SK-N-SH treated with all-trans-retinoic acid at 6 μM for 48 hours (cell line): ENCODE measurements around the gene OSGEP.
A peak's percentile ranks its signal among the peaks of the same experiment; 100 is the strongest.

Source experiments
- ATAC-seq: fragments of 200-7000 bp; cut with Tn5 transposase; 3 replicates; pipeline ENCODE4 v1.9.1; 2020; ENCODE audit warnings: mild to moderate bottlenecking, moderate library complexity
- ARNTL ChIP-seq: fragments of 450-650 bp; formaldehyde crosslinking; IDR thresholded peaks from 2 replicates; pipeline ENCODE4 v1.5.0; 2020; ENCODE audit warnings: low read depth, mild to moderate bottlenecking, moderate library complexity, borderline replicate concordance
- BACH2 ChIP-seq: fragments of 250-450 bp; sonication (Bioruptor Pico); IDR thresholded peaks from 2 replicates; pipeline ENCODE4 v1.9.0; 2021; ENCODE audit warnings: mild to moderate bottlenecking, borderline replicate concordance
- CREB5 ChIP-seq: fragments of 250-450 bp; sonication (Bioruptor Pico); IDR thresholded peaks from 2 replicates; pipeline ENCODE4 v1.5.1; 2020; ENCODE audit warnings: low read depth, mild to moderate bottlenecking, moderate library complexity
- CSDC2 ChIP-seq: fragments of 250-450 bp; sonication (Bioruptor Pico); IDR thresholded peaks from 2 replicates; pipeline ENCODE4 v1.5.0; 2020; ENCODE audit warnings: mild to moderate bottlenecking, moderate library complexity
- CSRNP3 ChIP-seq: fragments of 250-450 bp; sonication (Bioruptor Pico); IDR thresholded peaks from 2 replicates; pipeline ENCODE4 v1.5.1; 2021; ENCODE audit warnings: mild to moderate bottlenecking, moderate library complexity
- ESRRG ChIP-seq: fragments of 250-450 bp; sonication (Bioruptor Pico); IDR thresholded peaks from 2 replicates; pipeline ENCODE4 v1.6.1; 2021; ENCODE audit warnings: mild to moderate bottlenecking
- GLIS3 ChIP-seq: fragments of 250-450 bp; sonication (Bioruptor Pico); IDR thresholded peaks from 2 replicates; pipeline ENCODE4 v1.5.0; 2020; ENCODE audit warnings: mild to moderate bottlenecking, moderate library complexity
- ISL1 ChIP-seq: fragments of 250-450 bp; sonication (Bioruptor Pico); IDR thresholded peaks from 2 replicates; pipeline ENCODE4 v2.1.2; 2022; ENCODE audit warnings: mild to moderate bottlenecking, moderate library complexity
- PATZ1 ChIP-seq: fragments of 250-450 bp; sonication (Bioruptor Pico); IDR thresholded peaks from 2 replicates; pipeline ENCODE4 v1.8.0; 2020; ENCODE audit warnings: mild to moderate bottlenecking, moderate library complexity, borderline replicate concordance
- POU6F1 ChIP-seq: fragments of 250-450 bp; sonication (Bioruptor Pico); IDR thresholded peaks from 2 replicates; pipeline ENCODE4 v1.8.0; 2021; ENCODE audit warnings: low read depth, mild to moderate bottlenecking, moderate library complexity, borderline replicate concordance
- PPARA ChIP-seq: fragments of 250-450 bp; sonication (Bioruptor Pico); IDR thresholded peaks from 2 replicates; pipeline ENCODE4 v1.5.0; 2020; ENCODE audit warnings: mild to moderate bottlenecking, borderline replicate concordance
- RARB ChIP-seq: fragments of 250-450 bp; sonication (Bioruptor Pico); IDR thresholded peaks from 2 replicates; pipeline ENCODE4 v1.8.0; 2021; ENCODE audit warnings: mild to moderate bottlenecking, moderate library complexity
- SNAI2 ChIP-seq: fragments of 250-450 bp; sonication (Bioruptor Pico); IDR thresholded peaks from 2 replicates; pipeline ENCODE4 v1.5.0; 2020; ENCODE audit warnings: mild to moderate bottlenecking, moderate library complexity
- TCF4 ChIP-seq: fragments of 250-450 bp; sonication (Bioruptor Pico); IDR thresholded peaks from 2 replicates; pipeline ENCODE4 v1.8.0; 2021; ENCODE audit warnings: mild to moderate bottlenecking, moderate library complexity, borderline replicate concordance
- TSHZ2 ChIP-seq: fragments of 250-450 bp; sonication (Bioruptor Pico); IDR thresholded peaks from 2 replicates; pipeline ENCODE4 v1.5.0; 2020; ENCODE audit warnings: mild to moderate bottlenecking, moderate library complexity
- ZFP3 ChIP-seq: fragments of 250-450 bp; sonication (Bioruptor Pico); IDR thresholded peaks from 2 replicates; pipeline ENCODE4 v1.5.0; 2020; ENCODE audit warnings: mild to moderate bottlenecking, moderate library complexity
- ZNF565 ChIP-seq: fragments of 450-650 bp; formaldehyde crosslinking; conservative IDR thresholded peaks from 2 replicates; pipeline ENCODE4 v1.5.0; 2020; ENCODE audit warnings: low read depth, mild to moderate bottlenecking, moderate library complexity
- ZNF70 ChIP-seq: fragments of 450-650 bp; formaldehyde crosslinking; IDR thresholded peaks from 2 replicates; pipeline ENCODE4 v1.5.0; 2020; ENCODE audit warnings: mild to moderate bottlenecking, moderate library complexity
- ZNF8 ChIP-seq: fragments of 450-650 bp; formaldehyde crosslinking; IDR thresholded peaks from 2 replicates; pipeline ENCODE4 v1.5.0; 2020; ENCODE audit warnings: mild to moderate bottlenecking, moderate library complexity

The OSGEP gene

GRCh38 chr14:20454516-20455354 lies at the start of gene OSGEP, which contains the start of gene APEX1:
Gene OSGEP (minus strand): TSS chr14:20454812. CDS start chr14:20454683, 129 bp downstream.
Gene APEX1 (plus strand): TSS chr14:20455226. CDS start chr14:20455646, 420 bp downstream.
- peak; percentile 41; the same call in 1 of the 2 replicates for TF ChIP-seq ARNTL (CRISPR knock-in tag)
- no peak for TF ChIP-seq ZNF565 (CRISPR knock-in tag)
- ATAC-seq: peak; percentile 89

- no peak for ATAC-seq
- TF ChIP-seq ZNF8 (no peak), ARNTL (CRISPR knock-in tag) (no peak), ISL1 (no peak), PATZ1 (CRISPR knock-in tag) (no peak), TSHZ2 (CRISPR knock-in tag) (no peak), ZNF565 (CRISPR knock-in tag) (no peak), TCF4 (CRISPR knock-in tag) (no peak), CSDC2 (CRISPR knock-in tag) (no peak), CSRNP3 (no peak)
- TF ChIP-seq, all 23 proteins: peak for 0
Measured at GRCh38 chr14:20503898-20504297, 49.3 kb upstream of the OSGEP start.

GRCh38 chr14:20501346-20501745 lies 46.7 kb upstream of the OSGEP start:
- TF ChIP-seq PPARA (CRISPR knock-in tag): no peak
- no peak for TF ChIP-seq GLIS3 (CRISPR knock-in tag)
- no peak for TF ChIP-seq PATZ1 (CRISPR knock-in tag)
- TF ChIP-seq TSHZ2 (CRISPR knock-in tag): no peak
- TF ChIP-seq CREB5 (CRISPR knock-in tag): no peak
- TF ChIP-seq ESRRG (CRISPR knock-in tag): no peak
- TF ChIP-seq RARB (CRISPR knock-in tag): no peak
- TF ChIP-seq ZNF8: no peak
- TF ChIP-seq ISL1: no peak
- no peak for TF ChIP-seq ARNTL (CRISPR knock-in tag)
- no peak for TF ChIP-seq CSRNP3
- no peak for TF ChIP-seq BACH2 (CRISPR knock-in tag)
- TF ChIP-seq SNAI2 (CRISPR knock-in tag): no peak
- TF ChIP-seq ZNF70 (CRISPR knock-in tag): no peak
- TF ChIP-seq POU6F1 (CRISPR knock-in tag): no peak
- TF ChIP-seq ZFP3 (CRISPR knock-in tag): no peak
- TF ChIP-seq, all 23 proteins: peak for 0
- no peak for ATAC-seq
